Uterus (tissue), 4 donors: Measurements from ENCODE around the gene HDAC5. TPM values are rescaled to one million over a fixed set of nuclear protein-coding genes. Genes with fewer than 3 reads are reported as not detected.

Experiments
- DNase-seq, 2 donors: peaks; one replicate each; pipeline ENCODE4 v3.0.0-alpha.2; 2019 to 2020
- H3K27ac ChIP-seq, 2 donors: fragments of 200-600 bp; sonication (generic); 1 replicate in 1 of 2; 2 replicates in 1 of 2; pipeline ENCODE4 v1.5.1; 2016 to 2018
- H3K27me3 ChIP-seq, 2 donors: fragments of 200-600 bp; sonication (generic); one replicate each; pipeline ENCODE4 v1.5.1; 2018 to 2019; ENCODE audit warnings: control low read depth in 1 of 2
- H3K36me3 ChIP-seq, 2 donors: fragments of 200-600 bp; sonication (generic); one replicate each; pipeline ENCODE4 v1.5.1; 2019; ENCODE audit warnings: control low read depth in 1 of 2
- H3K4me1 ChIP-seq, 2 donors: fragments of 200-600 bp; sonication (generic); one replicate each; pipeline ENCODE4 v1.5.1; 2018 to 2019; ENCODE audit warnings: control low read depth in 1 of 2
- H3K4me3 ChIP-seq, 2 donors: fragments of 200-600 bp; sonication (generic); 1 replicate in 1 of 2; 2 replicates in 1 of 2; pipeline ENCODE4 v1.5.1; 2018 to 2019; ENCODE audit warnings: mild to moderate bottlenecking in 1 of 2
- H3K9me3 ChIP-seq, 2 donors: fragments of 200-600 bp; sonication (generic); one replicate each; pipeline ENCODE4 v1.5.1; 2019; ENCODE audit warnings: control low read depth in 1 of 2
- POLR2A ChIP-seq, 2 donors: fragments of 450-650 bp; IDR thresholded peaks; one replicate each; pipeline ENCODE4 v1.6.1; 2016; ENCODE audit warnings: antibody characterized with exemption in 2 of 2, mild to moderate bottlenecking in 1 of 2, moderate library complexity in 1 of 2
- intact Hi-C: fragments of 100-400 bp; cut with DNase I; formaldehyde crosslinking; loops from one replicate; pipeline ENCODE4 v1.15.1; 2023; ENCODE audit warnings: low total_unique reads
- total RNA-seq, 4 donors: library from RNA; depleted of rRNA in 3 of 4; stranded (reverse); fragments of >200 nt in 3 of 4; gene quantifications; one replicate each; pipeline versions ENCODE4 v1.1.0 to v1.2.4, GENCODE V29; 2014 to 2023
- TF ChIP-seq, protein P1 (sequence below), 4 experiments: fragments of 200-600 bp in 2 of 4; fragments of 450-650 bp in 2 of 4; sonication (generic) in 2 of 4; IDR thresholded peaks; one replicate each; pipeline ENCODE4 v1.5.1; 2016 to 2019; ENCODE audit warnings: antibody characterized with exemption in 4 of 4, mild to moderate bottlenecking in 2 of 4, moderate library complexity in 1 of 4
- donor health status: DM: yes; HTN: yes; CAD: no.

Gene HDAC5
- total RNA-seq, 4 donors from 2014 or later, result 35.9 to 74.1 (median 58.0) TPM

GRCh38 chr17:44112284-44113280 lies 10.9 kb downstream of the HDAC5 start:
- Histone ChIP-seq H3K4me3 (no peak overlapping the region), H3K27me3 (no peaks in the 10 kb centered on the region), H3K9me3 (no peaks in the 10 kb centered on the region), H3K4me1 (peaks cover 23 to 53% of the 10 kb centered on the region in 2 donors), H3K27ac (peak overlapping the region; percentile 87 to 94), H3K36me3 (no peaks in the 10 kb centered on the region)
- no peak for DNase-seq
- intact Hi-C loops, result no loop called here
- TF ChIP-seq POLR2A (IDR thresholded peaks at IDR 0.05), result no peak
- TF ChIP-seq, protein P1, sequence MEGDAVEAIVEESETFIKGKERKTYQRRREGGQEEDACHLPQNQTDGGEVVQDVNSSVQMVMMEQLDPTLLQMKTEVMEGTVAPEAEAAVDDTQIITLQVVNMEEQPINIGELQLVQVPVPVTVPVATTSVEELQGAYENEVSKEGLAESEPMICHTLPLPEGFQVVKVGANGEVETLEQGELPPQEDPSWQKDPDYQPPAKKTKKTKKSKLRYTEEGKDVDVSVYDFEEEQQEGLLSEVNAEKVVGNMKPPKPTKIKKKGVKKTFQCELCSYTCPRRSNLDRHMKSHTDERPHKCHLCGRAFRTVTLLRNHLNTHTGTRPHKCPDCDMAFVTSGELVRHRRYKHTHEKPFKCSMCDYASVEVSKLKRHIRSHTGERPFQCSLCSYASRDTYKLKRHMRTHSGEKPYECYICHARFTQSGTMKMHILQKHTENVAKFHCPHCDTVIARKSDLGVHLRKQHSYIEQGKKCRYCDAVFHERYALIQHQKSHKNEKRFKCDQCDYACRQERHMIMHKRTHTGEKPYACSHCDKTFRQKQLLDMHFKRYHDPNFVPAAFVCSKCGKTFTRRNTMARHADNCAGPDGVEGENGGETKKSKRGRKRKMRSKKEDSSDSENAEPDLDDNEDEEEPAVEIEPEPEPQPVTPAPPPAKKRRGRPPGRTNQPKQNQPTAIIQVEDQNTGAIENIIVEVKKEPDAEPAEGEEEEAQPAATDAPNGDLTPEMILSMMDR (IDR thresholded peaks at IDR 0.05), result no peak

DNA sequence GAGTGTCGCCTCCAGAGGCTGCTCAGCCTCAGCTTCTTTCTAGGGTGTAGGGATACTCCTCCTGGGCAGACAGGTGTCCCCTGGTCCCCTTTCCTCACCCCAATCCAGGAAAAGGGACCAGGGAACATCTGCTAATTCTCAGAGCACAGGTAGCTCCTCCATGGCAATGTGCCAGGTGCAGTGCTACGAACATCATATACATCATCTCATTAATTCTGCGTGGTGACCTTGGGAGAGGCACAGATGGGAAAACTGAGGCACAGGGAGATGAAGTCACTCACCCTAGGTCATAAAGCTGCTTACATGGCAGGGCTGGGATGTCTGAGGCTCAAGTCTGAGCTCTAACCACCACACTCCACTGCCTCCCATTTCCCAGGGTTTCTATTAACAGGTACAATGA lies 11.7 kb downstream of the HDAC5 start:
- TF ChIP-seq, protein P1 (IDR thresholded peaks at IDR 0.05), result no peak
- no peak for TF ChIP-seq POLR2A (IDR thresholded peaks at IDR 0.05)
- no peaks in the 10 kb centered on the region for H3K9me3 ChIP-seq
- H3K27me3 ChIP-seq, result no peaks in the 10 kb centered on the region
- no peaks in the 10 kb centered on the region for H3K36me3 ChIP-seq
- no peak for DNase-seq
- peaks cover 23 to 53% of the 10 kb centered on the region in 2 donors for H3K4me1 ChIP-seq
- intact Hi-C loops, result no loop called here
- no peak overlapping the region for H3K4me3 ChIP-seq
- H3K27ac ChIP-seq, result peak overlapping the region; percentile 87 to 94

DNA sequence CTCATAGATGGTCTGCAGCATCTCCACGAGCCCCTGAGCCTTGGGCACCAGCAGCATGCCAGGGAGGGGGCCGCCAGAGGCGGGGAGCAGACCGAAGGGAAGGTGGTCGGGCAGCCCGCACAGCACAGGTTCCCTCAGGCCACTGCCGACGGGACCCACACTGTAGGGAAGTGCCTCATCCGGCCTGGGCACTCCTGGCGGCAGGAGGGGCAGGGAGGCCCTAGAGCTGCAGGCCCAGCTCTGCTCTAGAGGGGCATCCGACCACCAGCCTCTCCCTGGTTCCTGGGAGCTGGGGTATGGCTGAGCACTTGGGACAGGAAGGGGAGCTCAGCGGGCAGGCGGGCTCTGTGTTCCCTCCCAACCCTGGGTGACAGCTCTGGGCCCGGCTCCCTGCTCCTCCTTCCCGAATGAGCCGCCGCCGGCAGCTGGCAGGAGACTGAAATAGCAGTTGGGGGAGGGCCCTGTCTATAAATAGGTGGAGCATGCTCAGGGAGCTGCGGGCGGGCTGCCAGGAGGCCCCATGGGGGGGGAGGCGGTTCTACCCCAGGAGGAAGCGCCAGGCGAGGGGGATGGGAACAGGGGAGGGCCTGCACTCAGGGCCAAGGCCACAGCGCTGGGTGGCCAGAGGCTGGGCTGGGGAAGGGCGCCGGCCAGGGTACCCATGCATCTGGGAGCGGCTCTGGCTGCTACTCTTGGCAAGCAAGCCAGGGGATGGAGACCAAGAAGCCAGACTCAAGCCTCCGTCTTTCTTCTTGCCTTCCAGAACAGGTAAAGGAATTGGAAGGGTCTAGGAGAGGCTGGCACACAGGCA lies 12.4 kb downstream of the HDAC5 start:
- intact Hi-C loops, result no loop called here
- H3K4me1 ChIP-seq, result peaks cover 23 to 53% of the 10 kb centered on the region in 2 donors
- TF ChIP-seq, protein P1 (IDR thresholded peaks at IDR 0.05), result peak in 1 of 4 experiments; percentile 37
- TF ChIP-seq POLR2A (IDR thresholded peaks at IDR 0.05), result peak; percentile 36 to 92
- peak overlapping the region; percentile 10 to 30 for H3K4me3 ChIP-seq
- DNase-seq, result peak; percentile 98 to 99
- no peaks in the 10 kb centered on the region for H3K9me3 ChIP-seq
- peak overlapping the region; percentile 87 to 94 for H3K27ac ChIP-seq
- no peaks in the 10 kb centered on the region for H3K27me3 ChIP-seq
- H3K36me3 ChIP-seq, result no peaks in the 10 kb centered on the region

DNA sequence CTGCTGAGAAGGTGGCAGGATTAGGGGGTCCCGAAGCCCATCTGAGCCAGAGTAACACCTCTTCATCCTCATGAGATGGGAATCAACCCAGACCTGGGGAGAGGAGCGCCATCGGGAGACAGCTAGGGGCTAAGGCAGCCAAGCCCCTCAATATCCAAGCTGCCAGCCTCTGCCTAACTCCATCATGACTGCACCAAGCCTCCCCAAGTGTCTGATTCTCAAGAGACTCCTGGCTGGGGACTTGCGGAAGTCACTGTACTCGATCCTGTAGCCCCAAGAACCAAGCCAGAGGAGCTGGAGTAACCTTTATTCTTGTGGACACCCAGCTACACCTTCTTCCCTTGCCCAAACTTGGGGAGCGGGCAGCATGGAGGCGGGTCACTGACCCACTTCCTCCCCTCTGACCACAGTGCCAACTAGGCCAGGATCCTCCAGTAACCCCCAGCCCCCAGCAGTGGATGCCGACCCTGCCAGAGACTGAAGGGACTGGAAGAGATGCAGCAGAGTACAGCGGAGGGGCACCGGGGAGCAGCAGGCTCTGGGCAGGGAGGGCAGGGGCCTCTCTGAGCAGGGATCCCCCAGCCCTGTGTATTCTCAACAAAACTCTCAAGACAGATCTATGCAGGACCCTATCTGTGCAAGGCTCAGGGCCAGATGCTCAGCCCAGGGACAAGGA lies 13.3 kb downstream of the HDAC5 start:
- TF ChIP-seq, protein P1 (IDR thresholded peaks at IDR 0.05), result no peak
- no peak for TF ChIP-seq POLR2A (IDR thresholded peaks at IDR 0.05)
- no peaks in the 10 kb centered on the region for H3K36me3 ChIP-seq
- H3K4me3 ChIP-seq, result peak overlapping the region in 1 of 2 donors; percentile 30
- no peaks in the 10 kb centered on the region for H3K9me3 ChIP-seq
- peaks cover 23 to 53% of the 10 kb centered on the region in 2 donors for H3K4me1 ChIP-seq
- H3K27me3 ChIP-seq, result no peaks in the 10 kb centered on the region
- DNase-seq, result no peak
- intact Hi-C loops, result no loop called here
- peak overlapping the region; percentile 87 to 94 for H3K27ac ChIP-seq
